ENCODE data around the gene GMEB2. TPM values are rescaled to one million over a fixed set of nuclear protein-coding genes. Genes with fewer than 3 reads are reported as not detected.
A peak's percentile ranks its signal among the peaks of the same experiment; 100 is the strongest.
"Not testable (repeated sequence)": the region's sequence is repeated elsewhere in the genome, so short reads cannot be mapped to it uniquely, and the experiment has no call there.

GMEB2 gene, protein sequence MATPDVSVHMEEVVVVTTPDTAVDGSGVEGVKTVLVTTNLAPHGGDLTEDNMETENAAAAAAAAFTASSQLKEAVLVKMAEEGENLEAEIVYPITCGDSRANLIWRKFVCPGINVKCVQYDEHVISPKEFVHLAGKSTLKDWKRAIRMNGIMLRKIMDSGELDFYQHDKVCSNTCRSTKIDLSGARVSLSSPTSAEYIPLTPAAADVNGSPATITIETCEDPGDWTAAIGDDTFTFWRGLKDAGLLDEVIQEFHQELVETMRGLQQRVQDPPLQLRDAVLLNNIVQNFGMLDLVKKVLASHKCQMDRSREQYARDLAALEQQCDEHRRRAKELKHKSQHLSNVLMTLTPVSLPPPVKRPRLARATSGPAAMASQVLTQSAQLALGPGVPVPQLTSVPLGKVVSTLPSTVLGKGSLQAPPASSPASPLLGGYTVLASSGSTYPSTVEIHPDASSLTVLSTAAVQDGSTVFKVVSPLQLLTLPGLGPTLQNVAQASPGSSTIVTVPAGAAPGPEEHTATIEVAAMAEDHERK
- 5.4 and 7.3 TPM in 2 replicates for total RNA-seq

DNA sequence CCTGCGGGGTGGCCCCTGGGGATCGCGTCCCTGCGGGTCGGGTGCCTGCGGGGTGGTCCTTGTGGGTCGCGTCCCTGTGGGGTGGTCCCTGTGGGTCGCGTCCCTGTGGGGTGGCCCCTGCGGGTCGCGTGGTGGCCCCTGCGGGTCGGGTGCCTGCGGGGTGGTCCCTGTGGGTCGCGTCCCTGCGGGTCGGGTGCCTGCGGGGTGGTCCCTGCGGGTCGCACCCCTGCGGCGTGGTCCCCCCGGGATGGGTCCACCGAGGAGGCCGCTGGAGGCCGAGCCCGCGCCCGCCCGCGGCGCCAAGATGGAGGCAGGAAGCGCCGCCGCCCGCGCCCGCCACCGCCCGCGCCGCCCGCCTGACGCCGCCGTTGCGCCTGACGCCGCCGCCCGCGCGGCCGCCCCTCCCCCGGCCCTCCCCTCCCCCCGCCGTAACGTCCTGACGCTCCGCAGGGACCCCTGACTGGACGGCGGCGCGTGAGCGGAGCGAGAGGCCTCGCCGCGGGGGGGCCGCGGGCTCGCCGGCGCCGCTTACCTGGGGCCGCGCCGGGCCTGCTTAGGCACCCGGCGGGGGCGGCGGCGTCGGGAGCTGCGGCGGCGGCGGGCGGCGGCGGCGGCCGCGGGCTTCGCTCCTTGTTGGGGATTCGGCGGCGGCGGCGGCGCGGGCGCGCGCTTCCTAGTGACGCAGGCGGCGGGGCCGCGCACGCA lies at the start of gene GMEB2:
Gene GMEB2 (minus strand): TSS at position 678 of the 705 bp plus-strand sequence. CDS start 7,704 bp downstream, outside the sequence.
- peak; percentile 75 to 85 for DNase-seq (ENCODE audit: low read depth in 2 of 2)

DNA sequence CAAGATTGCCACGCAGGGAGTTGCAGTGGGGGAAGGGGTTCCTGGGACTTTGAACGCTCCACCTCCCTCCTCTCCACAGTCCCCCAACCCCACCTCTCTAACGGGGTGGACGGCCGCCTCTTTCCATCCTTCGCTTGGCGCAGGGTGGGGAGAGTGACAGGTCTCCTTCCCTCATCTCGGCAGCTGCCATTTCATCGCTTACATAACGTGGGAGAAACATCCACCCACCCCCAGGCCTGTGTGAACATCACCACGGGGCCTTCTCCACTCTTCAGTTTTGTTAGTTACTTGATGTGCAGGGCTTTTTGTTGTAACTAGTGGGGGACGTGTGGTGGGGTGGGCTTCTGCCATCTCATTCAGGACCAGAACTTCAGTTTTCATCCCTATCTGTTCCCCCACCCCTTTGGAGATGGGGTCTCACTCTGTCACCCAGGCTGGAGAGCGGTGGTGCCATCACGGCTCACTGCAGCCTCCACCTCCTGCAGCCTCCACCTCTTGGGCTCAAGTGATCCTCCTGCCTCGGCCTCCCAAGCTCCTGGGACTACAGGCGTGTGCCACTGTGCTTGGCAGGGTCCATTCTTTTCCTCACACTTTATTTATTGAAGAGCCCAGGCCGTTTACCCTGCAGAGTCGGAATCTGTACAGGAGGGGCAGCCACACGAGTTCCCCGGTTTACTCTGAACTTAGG lies 48.9 kb upstream of the GMEB2 start:
- no peak for DNase-seq (ENCODE audit: low read depth in 2 of 2)

DNA sequence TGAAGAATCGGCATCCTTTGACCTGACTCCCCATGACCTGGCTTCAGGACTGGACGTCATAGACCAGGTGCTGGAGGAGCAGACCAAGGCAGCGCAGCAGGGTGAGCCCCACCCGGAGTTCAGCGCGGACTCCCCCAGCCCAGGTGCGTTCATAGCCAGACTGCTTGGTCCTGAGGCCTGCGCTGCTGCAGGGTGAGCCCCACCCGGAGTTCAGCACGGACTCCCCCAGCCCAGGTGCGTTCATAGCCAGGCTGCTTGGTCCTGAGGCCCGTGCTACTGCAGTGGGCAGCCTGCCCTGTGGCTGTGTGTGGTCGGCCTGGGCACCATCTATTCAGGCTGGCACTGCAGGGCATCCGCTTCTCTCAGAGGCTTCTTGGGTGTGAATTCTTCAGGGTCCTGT lies 47.0 kb upstream of the GMEB2 start:
- DNase-seq (ENCODE audit: low read depth in 2 of 2) = no peak

DNA sequence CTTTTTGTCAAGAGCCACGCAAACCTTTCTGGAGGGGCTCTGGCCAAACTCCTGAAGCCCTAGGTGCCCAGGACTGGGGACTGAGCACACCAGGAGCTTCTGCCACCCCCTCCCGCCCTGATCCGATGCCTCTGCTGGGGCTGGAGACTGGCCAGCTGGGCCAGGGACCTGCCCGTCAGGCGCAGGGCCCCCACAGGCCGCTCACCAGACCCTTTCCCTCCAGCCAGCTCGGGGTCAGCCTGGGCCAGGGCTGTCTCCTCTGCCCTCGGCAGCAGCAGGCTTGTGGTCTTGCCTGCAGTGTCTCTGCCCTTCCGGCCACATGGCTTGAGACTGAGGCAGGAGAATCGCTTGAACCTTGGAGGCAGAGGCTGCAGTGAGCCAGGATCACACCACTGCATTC lies 45.8 kb upstream of the GMEB2 start:
- DNase-seq (ENCODE audit: low read depth in 2 of 2) = no peak

DNA sequence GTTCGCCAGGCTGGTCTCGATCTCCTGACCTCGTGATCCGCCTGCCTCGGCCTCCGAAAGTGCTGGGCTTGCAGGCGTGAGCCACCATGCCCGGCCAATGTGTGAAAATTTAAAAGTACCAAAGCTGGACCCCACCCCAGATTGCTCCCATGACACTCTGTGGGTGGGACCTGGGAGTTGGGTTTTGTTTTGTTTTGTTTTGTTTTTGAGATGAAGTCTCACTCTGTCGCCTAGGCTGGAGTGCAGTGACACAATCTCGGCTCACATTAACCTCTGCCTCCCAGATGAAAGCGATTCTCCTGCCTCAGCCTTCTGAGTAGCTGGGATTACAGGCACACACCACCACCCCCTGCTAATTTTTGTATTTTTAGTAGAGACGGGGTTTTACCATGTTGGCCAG lies 44.8 kb upstream of the GMEB2 start:
- not testable (repeated sequence) for DNase-seq (ENCODE audit: low read depth in 2 of 2)

DNA sequence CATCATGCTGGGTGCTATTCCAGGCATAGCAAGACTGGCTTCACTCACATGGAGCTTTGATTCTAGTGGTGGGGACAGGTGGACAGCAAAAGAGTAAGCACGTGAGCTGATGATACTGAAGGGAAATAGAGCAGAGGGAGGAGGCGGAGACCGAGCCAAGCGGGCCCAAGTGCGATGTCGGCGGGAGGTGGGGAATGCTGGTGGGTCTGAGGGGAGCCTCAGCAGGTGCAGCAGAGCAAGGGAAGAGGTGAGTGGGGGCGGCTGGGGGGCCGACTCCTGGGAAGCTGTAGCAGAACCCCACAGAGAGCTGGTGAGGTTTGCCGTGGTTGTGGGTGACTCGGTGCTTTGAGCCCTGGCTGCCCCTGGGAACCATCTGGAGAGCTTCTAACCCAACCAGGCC lies 41.5 kb upstream of the GMEB2 start:
- DNase-seq (ENCODE audit: low read depth in 2 of 2) = no peak

DNA sequence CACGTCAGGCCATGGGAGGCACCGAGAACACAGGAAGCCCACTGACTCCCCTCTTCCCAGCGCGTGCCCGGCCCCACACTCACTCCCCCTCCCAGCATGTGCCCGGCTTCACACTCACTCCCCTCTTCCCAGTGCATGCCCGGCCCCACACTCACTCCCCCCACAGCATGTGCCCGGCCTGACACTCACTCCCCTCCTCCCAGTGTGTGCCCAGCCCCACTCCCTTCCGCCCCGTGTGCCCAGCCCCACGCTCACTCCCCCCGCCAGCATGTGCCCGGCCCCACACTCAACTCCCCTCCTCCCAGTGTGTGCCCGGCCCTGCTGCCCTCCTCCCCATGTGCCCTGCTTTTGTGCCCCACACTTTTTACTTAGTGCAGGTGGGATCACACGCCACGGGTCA lies 41.0 kb upstream of the GMEB2 start:
- DNase-seq (ENCODE audit: low read depth in 2 of 2) = no peak

DNA sequence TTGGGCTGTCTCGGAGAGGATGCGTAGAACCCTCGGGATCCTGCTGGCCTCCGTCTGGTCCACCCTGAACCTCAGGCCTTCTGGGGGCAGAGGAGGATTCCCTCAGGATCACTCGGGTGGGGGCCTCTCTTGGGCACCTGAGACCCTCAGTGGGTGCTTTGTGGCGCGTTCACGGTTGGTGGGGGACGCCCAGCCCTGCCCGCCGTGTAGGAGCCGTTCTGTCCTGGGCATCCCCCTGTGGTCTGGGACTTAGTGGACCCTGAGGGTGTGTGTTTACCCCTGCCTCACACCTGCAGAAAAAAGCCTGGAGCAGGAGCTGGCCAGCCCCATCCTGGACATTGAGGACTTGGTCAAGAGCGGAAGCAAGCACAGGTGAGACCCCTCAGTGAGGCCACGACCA lies 38.8 kb upstream of the GMEB2 start:
- no peak for DNase-seq (ENCODE audit: low read depth in 2 of 2)

DNA sequence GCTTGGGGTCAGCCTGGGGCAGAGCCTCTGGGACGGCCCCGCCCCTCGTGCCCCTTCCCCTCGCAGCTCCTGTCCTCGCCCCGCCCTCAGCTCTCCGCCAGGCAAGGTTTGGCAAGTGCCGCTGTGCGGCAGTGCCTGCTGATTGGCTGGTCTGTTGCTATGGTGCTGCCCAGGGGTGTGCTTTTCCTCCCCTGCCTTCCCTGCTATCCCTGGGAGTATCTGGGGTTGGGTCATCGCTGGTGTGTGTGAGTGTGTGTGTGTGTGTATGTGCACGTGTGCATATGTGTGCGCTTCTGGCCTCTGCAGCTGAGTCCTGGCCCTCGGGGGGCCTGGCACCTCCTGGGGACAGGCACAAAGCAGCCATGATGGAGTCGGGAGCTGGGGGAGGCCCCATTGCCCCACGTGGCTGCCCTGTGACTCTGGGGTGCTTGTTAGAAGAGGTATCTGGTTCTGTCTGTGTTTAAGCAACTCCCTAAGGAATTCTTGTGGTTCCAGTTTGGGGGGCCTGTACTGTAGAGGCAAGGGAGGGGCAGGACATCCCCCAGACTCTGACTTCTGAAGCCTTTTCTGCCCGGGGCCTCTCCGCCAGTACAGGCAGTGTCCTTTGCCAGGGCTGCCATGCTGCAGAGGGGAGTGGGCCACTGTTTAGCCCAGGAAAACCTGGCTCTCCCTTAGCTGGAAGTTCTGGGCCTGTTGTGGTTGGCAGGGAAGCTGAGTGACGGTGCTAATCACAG lies 38.1 kb upstream of the GMEB2 start:
- DNase-seq (ENCODE audit: low read depth in 2 of 2) = peak in 1 of 2 donors; percentile 39

DNA sequence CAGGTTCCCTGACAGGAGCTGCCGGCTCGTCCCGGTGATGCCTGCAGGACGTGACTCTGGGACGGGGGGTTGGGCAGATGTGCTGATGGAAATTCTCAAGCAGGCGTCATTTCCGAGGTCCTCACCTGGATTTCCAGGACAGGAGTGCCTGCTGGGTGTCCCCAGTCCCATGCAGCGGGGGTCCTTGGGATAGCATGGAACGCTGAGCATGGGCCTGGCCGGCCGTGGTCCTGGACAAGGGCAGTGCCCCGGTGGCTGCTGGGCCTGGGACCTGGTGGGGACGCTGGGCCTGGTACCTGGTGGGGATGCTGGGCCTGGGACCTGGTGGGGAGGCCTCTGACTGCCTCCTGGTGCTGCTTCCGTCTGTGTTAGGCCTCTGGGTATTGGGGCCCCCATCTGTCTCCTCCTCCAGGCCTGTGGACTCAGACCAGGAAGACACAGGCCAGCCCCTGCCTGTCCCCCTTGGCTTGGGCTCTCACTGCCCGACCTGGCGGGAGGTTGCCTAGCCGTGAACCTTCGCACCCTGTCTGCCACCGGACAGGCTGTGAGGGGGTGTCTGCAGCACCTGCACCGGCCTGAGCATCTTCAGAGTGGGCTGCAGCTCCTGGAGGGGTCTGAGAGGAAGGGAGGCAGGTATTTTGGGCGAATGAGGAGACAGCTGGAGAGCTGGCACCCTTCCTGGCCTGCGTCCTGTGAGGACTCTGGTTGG lies 37.4 kb upstream of the GMEB2 start:
- no peak for DNase-seq (ENCODE audit: low read depth in 2 of 2)

DNA sequence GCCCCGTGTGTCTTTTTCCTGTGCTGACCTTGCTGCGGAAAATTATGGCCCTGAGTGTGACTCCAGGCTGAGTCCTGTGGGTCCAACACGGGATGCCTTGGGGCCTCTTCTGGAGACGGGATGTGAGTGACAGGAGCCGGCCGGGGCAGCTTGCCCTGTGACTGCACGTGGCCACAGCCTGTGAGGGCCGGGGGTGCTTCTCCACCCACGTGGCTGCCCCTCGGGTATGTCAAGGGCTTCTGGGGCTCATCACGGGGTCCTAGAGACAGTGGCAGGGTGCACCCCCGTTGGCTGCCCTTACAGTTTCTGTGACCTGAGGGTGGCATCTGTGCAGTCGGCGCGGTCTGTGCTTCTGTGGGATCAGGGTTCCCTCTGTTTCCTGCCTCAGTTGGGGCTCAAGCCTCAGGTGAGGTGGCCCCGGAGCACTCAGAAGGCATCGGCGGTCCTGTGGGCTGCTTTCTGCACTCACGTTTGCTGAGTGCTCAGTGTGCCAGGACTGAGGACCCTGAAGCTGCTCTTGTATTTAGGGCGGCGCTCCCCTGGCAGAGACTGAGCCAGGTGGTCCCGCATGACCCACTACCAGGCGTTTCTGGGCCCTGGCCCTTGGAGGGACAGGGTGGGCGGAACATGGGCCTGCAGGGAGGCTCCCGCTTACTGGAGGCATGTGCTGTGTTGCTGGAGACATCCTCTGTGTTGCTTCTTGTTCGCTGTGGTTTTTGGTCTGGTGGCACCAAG lies 36.6 kb upstream of the GMEB2 start:
- no peak for DNase-seq (ENCODE audit: low read depth in 2 of 2)

DNA sequence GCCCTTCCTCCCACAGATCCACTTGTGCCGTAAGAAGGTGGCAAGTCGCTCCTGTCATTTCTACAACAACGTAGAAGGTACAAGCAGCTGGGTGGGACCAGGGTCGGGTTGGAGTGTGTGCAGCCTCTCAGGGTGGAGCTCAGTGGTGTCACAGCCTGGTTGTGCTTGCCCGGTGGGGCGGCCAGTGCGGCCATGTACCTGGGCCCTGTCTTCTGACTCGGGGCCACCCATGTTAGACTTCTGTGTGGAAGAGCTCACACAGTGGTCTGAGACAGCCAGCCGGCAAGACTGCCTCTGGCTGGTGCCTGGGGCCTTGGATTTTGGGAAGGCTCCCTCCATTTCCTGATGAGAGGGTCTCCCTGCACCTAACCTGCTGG lies 35.9 kb upstream of the GMEB2 start:
- DNase-seq (ENCODE audit: low read depth in 2 of 2) = no peak

DNA sequence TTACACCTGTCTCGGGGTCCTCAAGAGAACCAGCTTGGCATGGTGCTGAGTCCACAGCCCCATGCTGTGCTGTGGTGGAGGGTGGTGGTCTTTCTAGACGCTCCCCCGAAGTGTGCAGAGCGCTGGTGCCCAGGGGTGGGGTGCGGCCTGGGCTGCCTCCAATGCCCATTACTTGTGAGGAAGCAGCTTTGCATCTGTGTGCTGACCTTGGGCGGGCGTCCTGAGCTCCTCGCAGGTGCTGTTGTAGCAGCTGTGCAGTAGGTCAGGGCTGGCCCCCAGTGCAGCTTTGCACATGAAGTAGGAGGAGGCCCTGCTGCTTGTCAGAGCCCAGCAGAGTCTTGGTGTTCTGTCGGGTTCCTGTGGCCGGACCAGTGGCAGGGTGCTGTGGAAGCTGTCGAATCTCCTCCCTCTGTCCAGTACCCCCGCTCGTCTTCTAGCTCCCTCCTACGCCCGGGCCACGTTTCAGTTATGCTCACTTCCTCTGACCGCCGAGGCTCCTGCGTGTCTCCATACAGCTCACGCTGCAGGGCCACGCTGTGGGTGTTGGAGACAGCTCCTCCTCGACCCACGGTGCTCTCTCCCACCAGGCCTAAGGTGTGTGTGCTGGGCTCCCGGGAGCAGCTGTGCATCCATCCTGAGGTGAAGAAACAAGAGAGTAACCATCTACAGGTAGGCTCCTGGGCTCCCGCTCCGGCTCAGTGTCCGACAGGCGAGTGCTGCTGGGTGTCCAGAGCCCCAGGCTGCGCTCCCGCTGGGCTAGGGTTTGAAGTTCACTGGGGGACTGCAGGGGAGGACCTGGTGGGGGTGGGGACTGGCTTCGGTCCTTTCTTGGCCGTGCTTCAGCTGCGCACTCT lies 35.3 kb upstream of the GMEB2 start:
- DNase-seq (ENCODE audit: low read depth in 2 of 2) = no peak

DNA sequence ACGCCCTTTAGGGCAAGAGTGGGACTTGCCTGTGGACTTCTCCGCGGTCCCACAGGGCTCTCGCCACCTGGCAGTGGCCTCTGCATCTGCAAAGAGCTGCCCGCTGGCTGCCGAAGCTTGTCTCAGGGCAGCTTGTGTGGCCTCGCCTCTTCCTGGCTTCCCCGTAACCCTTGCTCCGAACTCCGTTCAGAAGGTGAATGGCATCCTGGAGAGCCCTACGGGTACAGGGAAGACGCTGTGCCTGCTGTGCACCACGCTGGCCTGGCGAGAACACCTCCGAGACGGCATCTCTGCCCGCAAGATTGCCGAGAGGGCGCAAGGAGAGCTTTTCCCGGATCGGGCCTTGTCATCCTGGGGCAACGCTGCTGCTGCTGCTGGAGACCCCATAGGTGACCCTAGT lies 34.2 kb upstream of the GMEB2 start:
- no peak for DNase-seq (ENCODE audit: low read depth in 2 of 2)

DNA sequence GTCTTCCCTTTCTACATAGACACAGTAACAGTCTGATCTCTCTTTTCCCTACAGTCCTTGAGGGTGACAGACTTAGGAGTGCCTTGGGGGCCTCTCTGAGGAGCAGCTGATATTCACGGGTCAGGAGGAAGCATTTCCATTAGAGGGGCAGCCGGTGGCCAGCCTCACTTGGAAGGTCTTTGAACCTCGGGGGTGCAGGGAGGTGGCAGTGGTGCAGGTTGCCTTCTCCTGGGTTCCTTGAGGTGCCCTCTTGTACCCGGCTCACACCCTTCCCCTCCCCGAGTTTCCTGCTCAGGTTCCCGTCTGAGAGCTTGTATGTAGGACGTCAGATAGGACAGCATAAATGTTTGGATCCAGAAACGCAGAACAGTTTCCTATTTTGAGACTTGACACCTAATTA lies 33.7 kb upstream of the GMEB2 start:
- no peak for DNase-seq (ENCODE audit: low read depth in 2 of 2)

DNA sequence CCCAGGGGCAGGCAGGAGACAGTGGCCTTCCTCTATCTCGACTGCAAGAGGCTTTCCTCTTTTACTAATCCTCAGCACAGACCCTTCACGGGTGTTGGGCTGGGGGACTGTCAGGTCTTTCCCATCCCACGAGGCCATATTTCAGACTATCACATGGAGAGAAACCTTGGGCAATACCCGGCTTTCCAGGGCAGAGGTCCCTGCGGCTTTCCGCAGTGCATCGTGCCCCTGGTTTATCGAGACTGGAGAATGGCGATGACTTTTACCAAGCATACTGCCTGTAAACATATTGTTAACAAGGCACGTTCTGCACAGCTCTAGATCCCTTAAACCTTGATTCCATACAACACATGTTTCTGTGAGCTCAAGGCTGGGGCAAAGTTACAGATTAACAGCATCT lies 33.3 kb upstream of the GMEB2 start:
- not testable (repeated sequence) for DNase-seq (ENCODE audit: low read depth in 2 of 2)

DNA sequence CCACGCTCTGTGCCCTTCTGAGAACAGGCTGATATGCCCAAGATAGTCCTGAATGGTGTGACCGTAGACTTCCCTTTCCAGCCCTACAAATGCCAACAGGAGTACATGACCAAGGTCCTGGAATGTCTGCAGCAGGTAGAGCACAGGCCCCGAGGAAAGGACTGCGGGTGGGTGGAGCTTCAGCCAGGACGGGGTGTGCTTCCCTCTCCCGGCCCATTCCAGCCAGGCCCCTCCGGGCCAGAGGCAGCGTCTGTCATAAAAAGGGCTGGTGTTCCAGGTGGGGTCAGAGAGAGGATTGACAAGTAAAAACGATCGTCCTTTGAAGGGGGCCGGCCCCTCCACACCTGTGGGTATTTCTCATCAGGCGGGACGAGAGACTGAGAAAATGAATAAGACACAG lies 32.5 kb upstream of the GMEB2 start:
- no peak for DNase-seq (ENCODE audit: low read depth in 2 of 2)

DNA sequence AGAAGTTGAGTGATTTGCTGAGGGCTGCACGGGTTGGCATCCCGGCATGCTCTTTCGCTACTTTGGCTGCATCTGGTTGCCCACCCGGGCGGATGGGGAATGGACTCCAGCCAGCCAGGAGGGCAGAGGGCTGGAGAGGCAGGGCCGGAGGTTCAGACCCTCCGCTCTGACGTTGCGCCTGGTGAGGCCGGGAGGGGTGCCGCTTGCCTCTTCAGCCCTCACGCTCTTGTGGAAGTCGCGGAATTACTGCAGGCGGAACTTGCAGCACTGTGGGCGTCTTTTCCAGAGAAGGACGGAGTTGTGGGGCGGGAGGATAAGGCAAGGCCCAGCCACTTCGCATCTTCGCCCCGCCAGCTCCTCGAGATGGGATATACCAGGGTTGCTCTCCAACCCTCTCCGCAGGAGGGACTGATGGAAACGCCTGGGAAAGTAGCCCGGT lies 31.9 kb upstream of the GMEB2 start:
- DNase-seq (ENCODE audit: low read depth in 2 of 2) = peak in 1 of 2 donors; percentile 66

All from lung microvascular endothelial cell (primary cell).